Measurements from ENCODE around the gene NEK11.
"Not testable (repeated sequence)": the region's sequence is repeated elsewhere in the genome, so short reads cannot be mapped to it uniquely, and the experiment has no call there.

The NEK11 gene

DNA sequence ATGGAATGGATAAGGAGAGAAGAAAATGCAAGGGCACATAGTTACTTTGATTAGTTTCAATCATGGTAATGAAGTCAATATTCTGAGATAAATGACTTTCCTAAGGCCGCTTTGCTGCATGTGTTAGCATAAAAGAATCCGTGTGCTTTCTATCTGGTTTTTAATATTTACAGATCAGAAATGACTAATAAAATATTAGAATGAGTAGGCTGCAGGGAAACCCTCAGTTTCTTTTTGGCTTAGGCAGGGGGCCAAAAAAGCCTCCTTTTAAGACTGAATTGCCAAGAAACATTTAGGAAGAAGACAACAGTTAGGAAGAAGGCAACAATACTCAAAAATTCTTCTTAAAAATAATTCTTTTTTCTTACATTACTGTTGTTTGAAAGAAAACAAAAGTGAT is 11.6 kb downstream of the NEK11 start:
- no peak for DNase-seq (ENCODE audit: low read depth in 2 of 2)

DNA sequence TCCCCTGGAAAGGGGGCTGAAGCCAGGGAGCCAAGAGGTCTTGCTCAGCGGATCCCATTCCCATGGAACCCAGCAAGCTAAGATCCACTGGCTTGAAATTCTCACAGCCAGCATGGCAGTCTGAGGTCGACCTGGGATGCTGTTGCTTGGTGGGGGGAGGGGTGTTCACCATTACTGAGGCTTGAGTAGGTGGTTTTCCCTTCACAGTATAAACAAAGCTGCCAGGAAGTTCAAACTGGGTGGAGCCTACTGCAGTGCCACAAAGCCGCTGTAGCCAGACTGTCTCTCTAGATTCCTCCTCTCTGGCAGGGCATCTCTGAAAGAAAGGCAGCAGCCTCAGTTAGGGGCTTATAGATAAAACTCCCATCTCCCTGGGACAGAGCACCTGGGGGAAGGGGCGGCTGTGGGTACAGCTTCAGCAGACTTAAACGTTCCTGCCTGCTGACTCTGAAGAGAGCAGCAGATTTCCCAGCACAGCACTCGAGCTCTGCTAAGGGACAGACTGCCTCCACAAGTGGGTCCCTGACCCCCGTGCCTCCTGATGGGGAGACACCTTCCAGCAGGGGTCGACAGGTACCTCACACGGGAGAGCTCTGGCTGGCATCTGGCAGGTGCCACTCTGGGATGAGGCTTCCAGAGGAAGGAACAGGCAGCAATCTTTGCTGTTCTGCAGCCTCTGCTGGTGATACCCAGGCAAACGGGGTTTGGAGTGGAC is 15.8 kb downstream of the NEK11 start:
- DNase-seq (ENCODE audit: low read depth in 2 of 2), result not testable (repeated sequence)

DNA sequence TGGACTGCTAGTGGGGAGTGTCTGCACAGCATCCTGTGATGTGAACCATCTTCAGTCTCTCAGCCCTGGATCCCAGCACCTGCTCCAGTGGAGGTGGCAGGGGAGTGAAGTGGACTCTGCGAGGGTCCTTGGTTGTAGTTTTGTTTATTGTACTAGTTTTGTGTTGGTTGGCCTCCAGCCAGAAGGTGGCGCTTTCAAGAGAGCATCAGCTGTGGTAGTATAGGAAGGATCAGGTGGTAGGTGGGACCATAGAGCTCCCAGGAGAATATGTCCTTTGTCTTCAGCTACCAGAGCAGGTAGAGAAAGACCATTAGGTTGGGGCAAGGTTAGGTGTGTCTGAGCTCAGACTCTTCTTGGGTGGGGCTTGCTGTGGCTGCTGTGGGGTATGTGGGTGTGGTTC is 20.9 kb downstream of the NEK11 start:
- no peak for DNase-seq (ENCODE audit: low read depth in 2 of 2)

GRCh38 chr3:131048030-131048429 is 21.4 kb downstream of the NEK11 start:
- no peak for DNase-seq (ENCODE audit: low read depth in 2 of 2)

DNA sequence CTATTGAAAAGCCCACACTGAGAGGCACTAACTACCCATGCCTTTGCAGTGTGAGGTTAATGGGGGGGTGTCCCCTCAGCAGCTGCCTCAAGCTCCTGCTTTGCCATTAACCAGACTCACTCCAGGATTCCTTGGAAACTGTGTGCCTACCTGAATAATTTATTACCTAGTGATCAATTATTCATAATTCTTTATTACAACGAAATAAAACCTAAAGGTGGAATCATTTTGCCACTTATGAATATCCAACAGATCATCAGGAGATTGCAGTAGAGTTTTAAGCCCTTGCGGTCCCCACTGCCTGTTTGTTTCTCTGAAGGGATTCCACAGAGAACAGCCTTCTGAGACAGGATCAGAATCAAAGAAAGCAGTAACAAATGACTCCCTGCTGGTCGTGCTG is 23.3 kb downstream of the NEK11 start:
- no peak for DNase-seq (ENCODE audit: low read depth in 2 of 2)

DNA sequence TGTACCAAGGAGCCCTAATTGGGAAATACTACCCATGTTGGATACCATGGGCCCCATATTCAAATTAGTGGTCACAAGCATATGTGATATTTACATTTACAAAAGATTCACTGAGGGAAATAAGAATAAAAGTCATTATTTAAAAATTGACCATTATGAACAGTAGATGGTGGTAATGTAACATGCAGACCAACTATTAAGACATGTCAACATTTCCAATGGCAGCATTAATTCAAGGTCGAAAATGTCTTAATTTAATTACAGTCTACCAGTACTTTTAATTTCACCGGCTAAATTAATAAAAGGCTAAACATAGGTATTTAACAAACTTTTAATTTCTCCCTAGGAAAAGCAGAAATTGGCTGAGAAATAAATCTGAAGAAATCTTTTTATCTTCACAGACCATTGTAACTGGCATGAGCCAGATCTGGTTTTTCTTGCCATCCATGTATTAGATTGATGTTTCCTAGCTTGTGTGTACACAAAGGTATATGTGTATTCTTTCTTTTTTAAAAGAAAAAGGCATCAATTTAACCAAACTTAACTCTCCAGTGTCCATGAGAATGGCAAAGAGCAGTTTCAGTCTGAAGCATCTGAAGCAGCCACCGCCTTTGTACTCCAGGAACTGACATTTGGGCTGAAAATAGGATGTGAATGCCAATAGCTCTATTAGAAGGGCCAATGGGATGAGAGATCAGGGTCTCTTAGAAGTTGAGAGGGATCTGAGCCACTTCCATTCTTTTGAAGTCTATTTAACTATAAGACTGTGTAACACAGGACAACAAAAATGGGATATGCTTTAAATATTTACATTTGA is 26.6 kb downstream of the NEK11 start:
- DNase-seq (ENCODE audit: low read depth in 2 of 2), result no peak

DNA sequence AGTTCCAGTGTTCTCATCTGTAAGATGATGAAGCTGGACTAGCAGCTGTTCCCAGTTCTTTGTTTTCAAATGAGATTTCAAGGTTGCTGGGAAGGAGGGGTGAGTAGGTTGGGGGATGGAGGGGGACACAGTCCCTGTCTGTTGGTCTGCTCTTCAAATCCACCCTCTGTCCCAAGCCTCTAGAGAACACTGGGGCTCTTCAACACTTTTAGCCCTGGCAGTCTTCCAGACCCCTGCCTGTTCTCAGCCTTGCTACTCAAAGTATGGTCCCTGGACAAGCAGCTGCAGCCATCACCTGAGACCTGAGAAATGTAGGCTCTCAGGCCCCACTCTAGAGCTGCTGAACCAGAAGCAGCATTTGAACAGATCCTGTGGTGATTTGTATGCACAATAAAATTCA is 41.3 kb downstream of the NEK11 start:
- no peak for DNase-seq (ENCODE audit: low read depth in 2 of 2)

GRCh38 chr3:131072099-131072559 is 45.5 kb downstream of the NEK11 start:
- no peak for DNase-seq (ENCODE audit: low read depth in 2 of 2)

DNA sequence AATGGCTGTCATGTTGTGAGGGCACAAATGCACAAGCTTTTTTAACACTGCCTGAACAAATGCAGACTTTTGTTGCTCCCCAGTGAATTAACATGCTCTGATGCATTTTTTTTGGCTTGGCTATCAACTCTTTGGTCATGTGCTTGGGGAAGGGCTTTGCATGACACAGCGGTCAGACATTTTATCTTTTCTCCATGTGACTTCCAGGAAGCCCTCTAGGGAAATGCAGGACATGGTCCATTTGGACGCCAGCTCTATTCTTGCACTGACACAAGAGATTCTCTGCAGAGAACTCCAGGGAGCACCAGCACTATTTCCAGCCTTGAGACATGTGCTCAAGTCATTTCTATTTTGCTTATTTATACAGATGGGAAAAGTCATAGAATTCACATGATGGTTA is 46.2 kb downstream of the NEK11 start:
- no peak for DNase-seq (ENCODE audit: low read depth in 2 of 2)

- no peak for DNase-seq (ENCODE audit: low read depth in 2 of 2)
Observed at GRCh38 chr3:131075632-131076328, 49.1 kb downstream of the NEK11 start.

GRCh38 chr3:131077904-131078303 is 51.2 kb downstream of the NEK11 start:
- DNase-seq (ENCODE audit: low read depth in 2 of 2), result no peak

- DNase-seq (ENCODE audit: low read depth in 2 of 2), result no peak
Observed at GRCh38 chr3:131079086-131079485, 52.4 kb downstream of the NEK11 start.

DNA sequence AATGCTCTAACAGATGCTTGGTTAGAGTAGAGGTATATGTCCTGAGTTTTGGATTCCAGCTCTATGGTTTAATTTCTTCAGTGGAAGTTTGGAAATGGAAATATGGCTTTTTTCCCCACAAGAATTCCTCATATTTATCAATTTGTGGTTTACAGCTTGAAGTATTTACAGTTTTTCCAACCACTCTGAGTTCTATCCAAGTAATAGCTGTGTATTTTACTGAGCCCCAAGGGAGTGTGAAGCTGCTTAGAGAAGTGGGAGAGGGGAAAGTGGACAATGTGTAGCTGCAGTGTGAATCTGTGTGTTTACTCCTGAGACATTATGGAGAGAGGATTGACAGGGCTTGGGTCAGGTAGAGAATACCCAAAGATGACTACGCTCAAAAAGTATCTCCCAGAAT is 54.5 kb downstream of the NEK11 start:
- DNase-seq (ENCODE audit: low read depth in 2 of 2), result no peak

GRCh38 chr3:131082246-131082645 is 55.6 kb downstream of the NEK11 start:
- no peak for DNase-seq (ENCODE audit: low read depth in 2 of 2)

- DNase-seq (ENCODE audit: low read depth in 2 of 2), result no peak
Observed at GRCh38 chr3:131082871-131083863, 56.5 kb downstream of the NEK11 start.

GRCh38 chr3:131091768-131092167 is 65.1 kb downstream of the NEK11 start:
- no peak for DNase-seq (ENCODE audit: low read depth in 2 of 2)

DNA sequence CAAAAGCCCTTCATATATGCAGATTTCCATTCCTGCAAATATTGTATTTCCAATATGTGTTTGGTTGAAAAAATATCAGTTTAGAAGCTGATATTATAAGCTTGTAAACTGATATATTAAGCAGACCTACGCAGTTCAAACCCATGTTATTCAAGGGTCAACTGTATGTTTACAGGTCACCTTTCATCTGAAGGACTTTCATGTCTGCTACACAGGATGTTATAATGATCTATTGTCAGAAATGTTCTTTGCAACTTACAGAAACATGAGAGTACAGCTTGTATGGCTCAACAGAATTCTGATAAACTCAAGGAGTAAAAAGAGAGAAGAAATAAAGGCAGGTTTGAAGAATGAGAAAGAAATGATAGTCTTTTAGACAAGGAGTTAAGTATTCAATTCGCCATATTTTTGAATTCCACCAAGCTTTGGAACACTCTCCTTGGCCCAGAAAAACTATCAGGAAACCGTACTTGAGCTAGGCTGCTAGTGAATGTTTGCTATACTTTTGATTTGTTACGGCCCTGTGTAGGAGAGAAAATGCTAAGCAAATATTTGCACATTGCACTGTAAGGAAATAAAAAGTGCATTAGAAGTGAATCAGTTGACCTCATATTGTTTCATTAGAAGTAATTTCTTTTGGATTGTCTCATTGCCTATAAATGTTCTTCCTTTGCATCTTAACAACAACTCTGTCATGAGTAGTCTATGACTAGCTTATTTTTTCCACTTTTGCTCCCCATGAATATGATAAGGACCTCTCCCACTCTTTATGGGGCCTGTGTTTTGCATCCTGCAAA is 81.2 kb downstream of the NEK11 start:
- DNase-seq (ENCODE audit: low read depth in 2 of 2), result no peak

GRCh38 chr3:131109156-131109555 is 82.5 kb downstream of the NEK11 start:
- no peak for DNase-seq (ENCODE audit: low read depth in 2 of 2)

DNA sequence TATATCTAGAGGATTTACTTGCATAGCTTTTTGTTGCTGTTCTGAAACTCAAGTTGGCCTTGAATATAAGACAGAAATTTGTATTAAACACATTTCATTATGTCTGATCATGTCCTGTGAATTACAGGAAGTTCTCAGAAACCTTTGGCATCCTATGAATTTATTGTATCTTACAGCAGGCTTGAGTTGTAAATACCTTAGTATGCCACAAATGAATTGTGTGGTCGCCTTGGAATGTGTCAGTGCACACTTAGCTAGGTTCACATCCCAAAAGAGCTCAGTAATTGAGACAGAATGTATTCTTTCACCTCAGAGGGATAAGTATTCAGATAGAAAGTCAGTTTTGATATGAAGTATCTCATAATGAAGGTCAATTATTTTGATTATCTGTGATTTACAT is 83.4 kb downstream of the NEK11 start:
- DNase-seq (ENCODE audit: low read depth in 2 of 2), result no peak

GRCh38 chr3:131114256-131114655 is 87.6 kb downstream of the NEK11 start:
- no peak for DNase-seq (ENCODE audit: low read depth in 2 of 2)

GRCh38 chr3:131125684-131126083 is 99.0 kb downstream of the NEK11 start:
- no peak for DNase-seq (ENCODE audit: low read depth in 2 of 2)

All from stimulated activated CD8-positive, alpha-beta memory T cell treated with anti-CD3 and anti-CD28 coated beads, Interleukin-2, amount 100 ng/mL, for 48 hours (primary cell).